H1 (cell line): ENCODE measurements around the gene TECR. TPM values are rescaled to one million over a fixed set of nuclear protein-coding genes. Genes with fewer than 3 reads are reported as not detected.

Experiments used
- BRCA1 ChIP-seq: IDR thresholded peaks from 2 replicates; pipeline ENCODE4 v1.6.1; 2012; ENCODE audit warnings: low read depth, low read length, improper control_type of control experiment
- CHD7 ChIP-seq: fragments of 300-600 bp; sonication (generic); IDR thresholded peaks from 2 replicates; pipeline ENCODE4 v1.7.1; 2012; ENCODE audit warnings: low read length, moderate library complexity, mild to moderate bottlenecking, inconsistent platforms; ENCODE audit not compliant: insufficient replicate concordance
- GTF2F1 ChIP-seq: IDR thresholded peaks from 2 replicates; pipeline ENCODE4 v1.6.1; 2012; ENCODE audit warnings: low read depth, low read length, improper control_type of control experiment, borderline replicate concordance
- HDAC2 ChIP-seq, 2 experiments: fragments of 300-600 bp in 1 of 2; sonication (generic) in 1 of 2; IDR thresholded peaks; 2 replicates each; pipeline ENCODE4 v1.6.1; 2011 to 2012; ENCODE audit warnings: low read depth in 2 of 2, low read length in 2 of 2, mild to moderate bottlenecking in 2 of 2, moderate library complexity in 2 of 2, borderline replicate concordance in 1 of 2, inconsistent platforms in 1 of 2
- KDM4A ChIP-seq: IDR thresholded peaks from one replicate; pipeline ENCODE4 v1.7.1; 2012; ENCODE audit warnings: low read depth, mild to moderate bottlenecking, moderate library complexity, low read length, inconsistent platforms; ENCODE audit not compliant: severe bottlenecking
- NANOG ChIP-seq: IDR thresholded peaks from 2 replicates; pipeline ENCODE4 v1.6.1; 2011; ENCODE audit warnings: low read length, low read depth, mild to moderate bottlenecking, inconsistent platforms; ENCODE audit not compliant: insufficient read depth, poor library complexity, severe bottlenecking
- RBBP5 ChIP-seq: IDR thresholded peaks from 2 replicates; pipeline ENCODE4 v1.7.1; 2012; ENCODE audit warnings: low read depth, mild to moderate bottlenecking, inconsistent platforms, low read length, moderate library complexity, borderline replicate concordance
- SP1 ChIP-seq: IDR thresholded peaks from 2 replicates; pipeline ENCODE4 v1.6.1; 2011; ENCODE audit warnings: low read depth, low read length
- SRF ChIP-seq: IDR thresholded peaks from 2 replicates; pipeline ENCODE4 v1.6.1; 2011; ENCODE audit warnings: mild to moderate bottlenecking, low read depth, low read length, moderate library complexity
- polyA plus RNA-seq, 7 experiments: library from polyadenylated mRNA; depleted of rRNA in 3 of 7; stranded (reverse) in 5 of 7; unstranded in 2 of 7; fragments of >200 nt in 5 of 7; fragments of 200-250 nt in 2 of 7; gene quantifications; 1 replicate in 5 of 7; 2 replicates in 1 of 7; 4 replicates in 1 of 7; pipeline versions ENCODE4 v1.2.1 to v1.2.3, GENCODE V29; 2011 to 2013; ENCODE audit warnings: missing spikeins in 2 of 7, mixed read lengths in 2 of 7
- total RNA-seq: library from RNA; stranded (reverse); fragmentation: NEBNext Ultra II Directional; extraction: Animal tissue kit (Norgen Biotek cat#: 25700); gene quantifications from 2 replicates; pipeline ENCODE4 v1.2.1, GENCODE V29; 2021

The TECR gene
- total and polyA plus RNA-seq, 2 of the 8 experiments (the other 6 are each of a cell fraction or from before 2014, with no cell fraction given) = 172 to 405 TPM

GRCh38 chr19:14558370-14559066, 29.1 kb downstream of the TECR start (continued):
- no peak for TF ChIP-seq CHD7
- TF ChIP-seq NANOG = no peak
- no peak for TF ChIP-seq HDAC2 (IDR thresholded peaks at IDR 0.05; ENCODE audit: borderline replicate concordance in 1 of 2, low read depth in 2 of 2, low read length in 2 of 2)
- no peak for TF ChIP-seq GTF2F1
- TF ChIP-seq BRCA1 = no peak
- no peak for TF ChIP-seq RBBP5
- TF ChIP-seq SRF = no peak
- no peak for TF ChIP-seq SP1
- no peak for TF ChIP-seq KDM4A
